GM23248 (cell line): ENCODE measurements around the gene KIF2C. TPM values are rescaled to one million over a fixed set of nuclear protein-coding genes. Genes with fewer than 3 reads are reported as not detected.

ENCODE experiments used
- DNase-seq: peaks from one replicate; pipeline ENCODE4 v3.0.0-alpha.2; 2015
- H2AFZ ChIP-seq: fragments of 200-600 bp; sonication (generic); 2 replicates; pipeline ENCODE4 v1.6.1; 2016; ENCODE audit warnings: antibody characterized with exemption
- H3F3A ChIP-seq: fragments of 200-600 bp; sonication (generic); 2 replicates; pipeline ENCODE4 v1.6.1; 2016; ENCODE audit warnings: mild to moderate bottlenecking, antibody characterized with exemption, mixed run types; ENCODE audit not compliant: insufficient read depth
- H3K27ac ChIP-seq: fragments of 200-600 bp; sonication (generic); 2 replicates; pipeline ENCODE4 v1.5.1; 2016; ENCODE audit warnings: mild to moderate bottlenecking
- H3K27me3 ChIP-seq: fragments of 200-600 bp; sonication (generic); replicated peaks from 2 replicates; pipeline ENCODE4 v1.6.1; 2016; ENCODE audit warnings: mild to moderate bottlenecking; ENCODE audit not compliant: insufficient read depth
- H3K36me3 ChIP-seq: fragments of 200-600 bp; sonication (generic); 2 replicates; pipeline ENCODE4 v1.6.1; 2016; ENCODE audit warnings: low read depth, mild to moderate bottlenecking
- H3K4me1 ChIP-seq: fragments of 200-600 bp; sonication (generic); 2 replicates; pipeline ENCODE4 v1.6.1; 2016; ENCODE audit warnings: mild to moderate bottlenecking; ENCODE audit not compliant: insufficient read depth
- H3K4me2 ChIP-seq: fragments of 200-600 bp; sonication (generic); one replicate; pipeline ENCODE4 v1.6.1; 2016; ENCODE audit warnings: mild to moderate bottlenecking; ENCODE audit not compliant: unreplicated experiment
- H3K4me3 ChIP-seq: fragments of 200-600 bp; sonication (generic); 2 replicates; pipeline ENCODE4 v1.5.1; 2016; ENCODE audit warnings: mild to moderate bottlenecking
- H3K79me2 ChIP-seq: fragments of 200-600 bp; sonication (generic); 2 replicates; pipeline ENCODE4 v1.6.1; 2016; ENCODE audit warnings: mild to moderate bottlenecking; ENCODE audit not compliant: insufficient read depth
- H3K9ac ChIP-seq: fragments of 200-600 bp; sonication (generic); 2 replicates; pipeline ENCODE4 v1.6.1; 2016; ENCODE audit warnings: mild to moderate bottlenecking
- H3K9me2 ChIP-seq: fragments of 200-600 bp; sonication (generic); 2 replicates; pipeline ENCODE4 v1.6.1; 2016; ENCODE audit warnings: mixed run types, mild to moderate bottlenecking, moderate library complexity; ENCODE audit not compliant: insufficient read depth
- H3K9me3 ChIP-seq: fragments of 200-600 bp; sonication (generic); one replicate; pipeline ENCODE4 v1.6.1; 2017; ENCODE audit warnings: low read depth
- H4K20me1 ChIP-seq: fragments of 200-600 bp; sonication (generic); 2 replicates; pipeline ENCODE4 v1.6.0; 2016; ENCODE audit not compliant: insufficient read depth
- EZH2 ChIP-seq: fragments of 200-600 bp; sonication (generic); IDR thresholded peaks from 2 replicates; pipeline ENCODE4 v1.6.1; 2018; ENCODE audit warnings: antibody characterized with exemption, mild to moderate bottlenecking; ENCODE audit not compliant: insufficient read depth, poor library complexity, severe bottlenecking
- EZH2phosphoT487 ChIP-seq: fragments of 200-600 bp; sonication (generic); IDR thresholded peaks from 2 replicates; pipeline ENCODE4 v1.6.1; 2018; ENCODE audit warnings: antibody characterized with exemption, moderate library complexity, mild to moderate bottlenecking, low read depth; ENCODE audit not compliant: insufficient read depth
- WGBS, 2 experiments: methylation state at CpG; one replicate each; pipeline ENCODE4 v1.1.6; 2015 to 2017; ENCODE audit warnings: low lambda C conversion rate in 2 of 2, low coverage in 1 of 2; ENCODE audit errors: missing lambda C conversion rate in 2 of 2; 5-methylcytosine and 5-hydroxymethylcytosine counted together
- in situ Hi-C: fragments of 300-500 bp; cut with MboI; formaldehyde crosslinking; loops from 2 replicates; pipeline ENCODE4 v1.15.0; 2020
- polyA plus RNA-seq: library from polyadenylated mRNA; unstranded; fragments of >200 nt; fragmentation: Nextera tagmentation; extraction: Ambion mirVana; gene quantifications from 2 replicates; pipeline ENCODE4 v1.2.1, GENCODE V29; 2016
- total RNA-seq: library from RNA; depleted of rRNA; stranded (reverse); fragments of >200 nt; shearing (Covaris generic); gene quantifications from 2 replicates; pipeline ENCODE4 v1.2.3, GENCODE V29; 2014

The KIF2C gene
- total and polyA plus RNA-seq, 2 experiments from 2014 or later: 16.4 to 16.9 TPM

DNA sequence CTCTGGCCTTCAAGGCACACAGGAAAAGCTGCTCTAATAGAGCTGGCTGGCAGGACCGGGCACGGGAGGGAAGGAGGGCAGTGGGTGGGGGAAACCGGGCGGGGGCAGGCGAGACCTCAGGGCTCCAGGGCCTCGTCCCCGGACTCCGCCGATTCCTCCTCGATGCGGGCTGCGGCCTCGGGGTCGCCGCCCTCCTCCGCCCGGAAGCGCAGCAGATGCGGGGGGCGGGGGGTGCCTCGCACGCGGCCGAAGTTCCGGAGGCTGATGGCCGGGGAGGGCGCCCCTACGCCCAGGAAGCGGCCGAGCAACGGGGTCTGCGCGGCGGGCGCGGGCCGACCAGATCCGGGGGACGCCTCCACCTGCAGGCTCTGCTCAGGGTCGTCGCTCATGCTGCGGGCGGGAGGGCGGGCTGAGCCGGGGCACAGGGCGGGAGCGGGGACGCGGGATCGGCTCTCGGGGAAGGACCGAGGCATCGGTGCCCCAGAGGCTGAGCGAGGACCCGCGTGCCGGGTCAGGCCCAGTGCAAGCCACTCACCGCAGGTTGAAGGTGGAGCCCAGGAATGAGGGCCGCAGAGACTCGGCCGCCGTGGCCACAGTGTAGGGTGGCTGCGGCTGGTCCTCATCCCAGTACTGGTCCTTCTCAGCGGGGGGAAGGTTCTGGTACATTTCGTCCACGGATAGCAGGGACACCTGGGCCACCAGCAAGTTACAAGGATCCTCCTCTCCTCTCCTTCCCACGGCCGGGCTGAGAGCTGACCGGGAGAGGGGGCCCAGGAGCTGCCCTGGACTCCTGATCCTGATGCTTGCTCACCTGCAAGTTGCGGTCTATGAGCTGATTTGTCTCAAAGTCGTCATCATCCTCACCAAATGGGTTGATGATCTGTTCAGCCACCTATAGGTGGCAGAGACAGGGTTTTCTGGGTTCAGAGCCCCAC is 44.7 kb downstream of the KIF2C start:
- peaks cover 3% of the 10 kb centered on the region; the same call in 1 of the 2 replicates for H3K79me2 ChIP-seq
- peak overlapping the region; percentile 67 for H2AFZ ChIP-seq
- no peaks in the 10 kb centered on the region for H3K4me1 ChIP-seq
- H3K9me2 ChIP-seq: no peaks in the 10 kb centered on the region
- H3K36me3 ChIP-seq: peaks cover 17% of the 10 kb centered on the region; the same call in 1 of the 2 replicates
- in situ Hi-C loops: no loop called here
- H3K27me3 ChIP-seq: no peaks in the 10 kb centered on the region
- peak; percentile 39 for DNase-seq
- 14 to 17% methylated on average over 45 to 51 of the region's 71 CpGs for WGBS, 2 experiments
- no peaks in the 10 kb centered on the region for H4K20me1 ChIP-seq
- H3F3A ChIP-seq: peaks cover 34% of the 10 kb centered on the region
- peak overlapping the region; percentile 59 for H3K4me3 ChIP-seq
- no peaks in the 10 kb centered on the region for H3K9me3 ChIP-seq
- H3K9ac ChIP-seq: peak overlapping the region; percentile 60
- no peak overlapping the region for H3K27ac ChIP-seq
- peak overlapping the region; percentile 58 for H3K4me2 ChIP-seq
- TF ChIP-seq EZH2 (no peak), EZH2phosphoT487 (no peak)

DNA sequence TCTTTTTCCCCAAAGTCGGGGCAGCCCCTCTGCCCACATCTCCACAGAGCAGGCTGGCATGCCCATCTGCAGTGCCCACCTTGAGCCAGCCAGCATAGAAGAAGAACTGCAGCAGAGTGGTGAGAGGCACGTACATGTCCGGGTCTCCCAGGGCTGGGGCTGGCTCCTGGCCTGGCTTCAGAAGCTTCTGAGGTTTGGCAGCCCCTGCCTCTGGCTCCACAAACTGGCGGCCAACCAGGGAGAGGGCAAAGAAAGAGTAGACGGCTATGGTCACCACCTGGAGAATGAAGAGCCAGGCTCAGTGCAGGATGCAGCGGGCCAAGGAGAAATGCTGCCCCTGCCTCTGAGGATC is 45.4 kb downstream of the KIF2C start:
- 84 to 89% methylated on average over 6 of the region's 6 CpGs for WGBS, 2 experiments
- H3F3A ChIP-seq: peaks cover 30% of the 10 kb centered on the region

DNA sequence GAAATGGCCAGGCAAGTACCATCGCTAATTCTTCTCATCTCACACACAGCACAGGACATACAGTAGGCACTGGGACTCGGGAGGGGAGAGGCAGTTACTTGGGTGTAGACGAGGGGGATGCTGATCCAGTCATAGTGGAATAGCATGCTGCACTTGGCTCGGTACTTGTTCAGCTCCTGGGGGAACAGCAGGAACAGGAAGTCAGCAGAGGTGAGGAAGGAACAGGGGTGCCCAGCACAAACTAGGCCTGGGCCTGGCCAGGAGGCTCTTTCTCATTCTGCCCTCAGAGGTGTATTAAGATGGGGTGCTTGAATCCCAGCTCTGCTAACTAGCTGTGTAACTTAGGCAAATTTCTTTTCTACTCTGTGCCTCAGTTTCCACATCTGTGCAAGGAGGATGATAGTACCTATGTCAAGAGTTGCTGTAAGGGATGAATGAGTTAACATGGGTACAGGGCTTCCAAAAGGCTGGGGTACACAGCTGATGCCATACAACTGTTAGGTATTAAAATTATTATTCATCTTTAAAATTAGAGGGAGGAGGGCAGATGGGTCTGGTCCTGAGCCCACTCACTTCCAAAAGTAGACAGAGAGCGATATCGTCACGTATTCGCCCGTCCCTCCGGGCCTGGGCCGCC is 46.0 kb downstream of the KIF2C start:
- DNase-seq: no peak
- Histone ChIP-seq H3K27me3 (no peaks in the 10 kb centered on the region), H2AFZ (peak overlapping the region; percentile 78; the same call in 1 of the 2 replicates), H4K20me1 (no peaks in the 10 kb centered on the region), H3F3A (peaks cover 24% of the 10 kb centered on the region), H3K27ac (no peak overlapping the region), H3K9me3 (no peaks in the 10 kb centered on the region), H3K79me2 (no peaks in the 10 kb centered on the region), H3K36me3 (peaks cover 8% of the 10 kb centered on the region; the same call in 1 of the 2 replicates), H3K4me2 (peak overlapping the region; percentile 67), H3K4me3 (peak overlapping the region; percentile 67), H3K9me2 (no peaks in the 10 kb centered on the region), H3K9ac (peak overlapping the region; percentile 63), H3K4me1 (no peaks in the 10 kb centered on the region)
- in situ Hi-C loops: no loop called here
- 51 to 55% methylated on average over 11 of the region's 11 CpGs for WGBS, 2 experiments
- TF ChIP-seq EZH2 (no peak), EZH2phosphoT487 (no peak)

More for the DNA sequence above, 45.4 kb downstream of the KIF2C start:
- Histone ChIP-seq H3K9me3 (no peaks in the 10 kb centered on the region), H3K27ac (no peak overlapping the region), H2AFZ (no peak overlapping the region), H3K4me1 (no peaks in the 10 kb centered on the region), H3K9ac (no peak overlapping the region), H4K20me1 (no peaks in the 10 kb centered on the region), H3K27me3 (no peaks in the 10 kb centered on the region), H3K4me3 (no peak overlapping the region), H3K4me2 (no peak overlapping the region), H3K36me3 (peaks cover 11% of the 10 kb centered on the region; the same call in 1 of the 2 replicates), H3K9me2 (no peaks in the 10 kb centered on the region), H3K79me2 (no peaks in the 10 kb centered on the region)
- no peak for TF ChIP-seq EZH2phosphoT487
- no peak for TF ChIP-seq EZH2
- in situ Hi-C loops: no loop called here
- no peak for DNase-seq

DNA sequence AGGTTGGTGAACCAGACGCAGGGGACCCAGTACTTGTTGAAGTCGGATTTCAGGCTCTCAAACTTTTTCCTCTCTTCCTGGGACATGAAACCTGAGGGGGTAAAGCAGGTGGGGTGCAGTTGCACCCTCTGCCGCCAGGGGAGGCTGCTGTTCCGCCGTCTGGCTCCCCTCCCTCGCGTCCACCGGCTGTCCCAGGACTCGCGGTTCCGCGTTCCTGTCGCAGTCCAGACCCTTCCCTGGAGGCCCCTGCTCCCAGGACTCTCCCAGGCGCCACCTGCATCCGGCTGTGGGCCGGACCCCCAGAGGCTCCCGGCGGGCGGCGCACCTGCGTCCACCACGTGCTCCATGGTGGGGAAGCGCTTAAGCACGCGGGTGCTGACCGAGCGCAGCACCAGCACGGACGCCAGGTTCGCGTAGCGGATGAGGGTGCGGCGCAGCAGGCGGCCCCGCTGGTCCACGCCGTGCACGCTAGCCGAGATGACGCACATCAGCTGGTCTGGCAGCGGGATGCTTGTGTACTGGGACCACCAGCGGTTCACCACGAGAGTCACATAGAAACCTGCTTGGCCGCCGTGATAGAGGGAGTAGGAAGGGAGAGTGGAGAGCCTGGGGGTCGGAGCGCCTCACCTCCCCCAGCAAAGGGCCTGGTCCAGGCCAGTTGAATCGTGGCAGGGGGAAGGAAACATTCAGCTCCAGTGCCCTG is 46.7 kb downstream of the KIF2C start:
- 8 to 9% methylated on average over 44 to 46 of the region's 49 CpGs for WGBS, 2 experiments

More for the DNA sequence above, 46.7 kb downstream of the KIF2C start:
- Histone ChIP-seq H3K9ac (peak overlapping the region; percentile 63), H2AFZ (peak overlapping the region; percentile 78), H4K20me1 (no peaks in the 10 kb centered on the region), H3K9me2 (no peaks in the 10 kb centered on the region), H3K4me2 (peak overlapping the region; percentile 67), H3K27me3 (no peaks in the 10 kb centered on the region), H3F3A (peaks cover 18% of the 10 kb centered on the region), H3K4me1 (no peaks in the 10 kb centered on the region), H3K4me3 (peak overlapping the region; percentile 67), H3K27ac (no peak overlapping the region), H3K36me3 (peaks cover 2% of the 10 kb centered on the region; the same call in 1 of the 2 replicates), H3K79me2 (no peaks in the 10 kb centered on the region), H3K9me3 (no peaks in the 10 kb centered on the region)
- peak; percentile 79 for DNase-seq
- TF ChIP-seq EZH2 (no peak), EZH2phosphoT487 (no peak)
- in situ Hi-C loops: no loop called here
